GM23338 (cell line): ENCODE measurements around the gene ELOVL2.

ENCODE experiments used
- CREB1 ChIP-seq: fragments of 250-450 bp; sonication (Bioruptor Pico); IDR thresholded peaks from 2 replicates; pipeline ENCODE4 v1.5.0; 2020; ENCODE audit warnings: low read depth, mild to moderate bottlenecking, moderate library complexity
- EZH2 ChIP-seq: fragments of 200-600 bp; sonication (generic); IDR thresholded peaks from one replicate; pipeline ENCODE4 v1.8.0; 2017; ENCODE audit warnings: antibody characterized with exemption, mild to moderate bottlenecking, low read depth; ENCODE audit not compliant: unreplicated experiment
- EZH2phosphoT487 ChIP-seq: fragments of 200-600 bp; sonication (generic); IDR thresholded peaks from one replicate; pipeline ENCODE4 v1.8.1; 2018; ENCODE audit warnings: antibody characterized with exemption; ENCODE audit not compliant: unreplicated experiment
- JUNB ChIP-seq: IDR thresholded peaks from one replicate; pipeline ENCODE4 v1.6.1; 2016; ENCODE audit warnings: antibody characterized with exemption; ENCODE audit not compliant: unreplicated experiment
- NANOG ChIP-seq: IDR thresholded peaks from 2 replicates; pipeline ENCODE4 v1.6.1; 2016; ENCODE audit warnings: antibody characterized with exemption, borderline replicate concordance
- POLR2AphosphoS5 ChIP-seq: IDR thresholded peaks from 2 replicates; pipeline ENCODE4 v1.6.1; 2016; ENCODE audit warnings: antibody characterized with exemption, low read depth
- ZNF331 ChIP-seq: fragments of 250-450 bp; sonication (Bioruptor Pico); IDR thresholded peaks from 2 replicates; pipeline ENCODE4 v1.5.0; 2020; ENCODE audit warnings: low read depth, mild to moderate bottlenecking, moderate library complexity
- TF ChIP-seq, protein P1 (sequence below), 2 experiments: fragments of 200-600 bp in 1 of 2; sonication (generic) in 1 of 2; conservative IDR thresholded peaks; 2 replicates each; pipeline versions ENCODE4 v1.5.1 to v1.6.1; 2016 to 2017; ENCODE audit warnings: antibody characterized with exemption in 2 of 2, low read depth in 2 of 2, mild to moderate bottlenecking in 2 of 2, moderate library complexity in 1 of 2
- TF ChIP-seq, protein P2 (sequence below): IDR thresholded peaks from one replicate; pipeline ENCODE4 v1.6.1; 2018; ENCODE audit warnings: antibody characterized with exemption; ENCODE audit not compliant: unreplicated experiment
- TF ChIP-seq, protein P3 (sequence below): IDR thresholded peaks from 2 replicates; pipeline ENCODE4 v1.6.1; 2016; ENCODE audit warnings: antibody characterized with exemption

DNA sequence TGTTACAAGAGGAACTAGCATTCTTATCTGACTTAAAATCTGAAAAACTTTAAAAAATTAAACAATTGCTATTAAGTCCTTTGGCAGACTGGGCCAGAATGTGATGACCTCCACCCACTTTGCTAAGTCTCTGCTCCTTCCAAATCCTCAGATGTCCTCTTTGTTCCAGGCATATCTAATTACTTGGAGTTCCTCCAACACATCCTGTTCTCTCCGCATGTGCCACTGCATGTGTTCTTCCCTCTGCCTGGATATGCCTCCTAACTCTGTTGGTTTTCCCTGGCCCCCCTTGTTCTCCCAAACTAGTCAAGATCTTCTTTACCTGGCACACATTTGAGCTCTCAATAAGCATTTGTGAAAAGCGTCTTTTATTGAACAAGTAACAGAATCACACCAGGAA is 23.1 kb downstream of the ELOVL2 start:
- TF ChIP-seq, protein P1, sequence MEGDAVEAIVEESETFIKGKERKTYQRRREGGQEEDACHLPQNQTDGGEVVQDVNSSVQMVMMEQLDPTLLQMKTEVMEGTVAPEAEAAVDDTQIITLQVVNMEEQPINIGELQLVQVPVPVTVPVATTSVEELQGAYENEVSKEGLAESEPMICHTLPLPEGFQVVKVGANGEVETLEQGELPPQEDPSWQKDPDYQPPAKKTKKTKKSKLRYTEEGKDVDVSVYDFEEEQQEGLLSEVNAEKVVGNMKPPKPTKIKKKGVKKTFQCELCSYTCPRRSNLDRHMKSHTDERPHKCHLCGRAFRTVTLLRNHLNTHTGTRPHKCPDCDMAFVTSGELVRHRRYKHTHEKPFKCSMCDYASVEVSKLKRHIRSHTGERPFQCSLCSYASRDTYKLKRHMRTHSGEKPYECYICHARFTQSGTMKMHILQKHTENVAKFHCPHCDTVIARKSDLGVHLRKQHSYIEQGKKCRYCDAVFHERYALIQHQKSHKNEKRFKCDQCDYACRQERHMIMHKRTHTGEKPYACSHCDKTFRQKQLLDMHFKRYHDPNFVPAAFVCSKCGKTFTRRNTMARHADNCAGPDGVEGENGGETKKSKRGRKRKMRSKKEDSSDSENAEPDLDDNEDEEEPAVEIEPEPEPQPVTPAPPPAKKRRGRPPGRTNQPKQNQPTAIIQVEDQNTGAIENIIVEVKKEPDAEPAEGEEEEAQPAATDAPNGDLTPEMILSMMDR (conservative IDR thresholded peaks at IDR 0.05; ENCODE audit: low read depth in 2 of 2), result no peak
- no peak for TF ChIP-seq POLR2AphosphoS5
- no peak for TF ChIP-seq EZH2phosphoT487
- no peak for TF ChIP-seq EZH2
- no peak for TF ChIP-seq NANOG
- TF ChIP-seq, protein P2, sequence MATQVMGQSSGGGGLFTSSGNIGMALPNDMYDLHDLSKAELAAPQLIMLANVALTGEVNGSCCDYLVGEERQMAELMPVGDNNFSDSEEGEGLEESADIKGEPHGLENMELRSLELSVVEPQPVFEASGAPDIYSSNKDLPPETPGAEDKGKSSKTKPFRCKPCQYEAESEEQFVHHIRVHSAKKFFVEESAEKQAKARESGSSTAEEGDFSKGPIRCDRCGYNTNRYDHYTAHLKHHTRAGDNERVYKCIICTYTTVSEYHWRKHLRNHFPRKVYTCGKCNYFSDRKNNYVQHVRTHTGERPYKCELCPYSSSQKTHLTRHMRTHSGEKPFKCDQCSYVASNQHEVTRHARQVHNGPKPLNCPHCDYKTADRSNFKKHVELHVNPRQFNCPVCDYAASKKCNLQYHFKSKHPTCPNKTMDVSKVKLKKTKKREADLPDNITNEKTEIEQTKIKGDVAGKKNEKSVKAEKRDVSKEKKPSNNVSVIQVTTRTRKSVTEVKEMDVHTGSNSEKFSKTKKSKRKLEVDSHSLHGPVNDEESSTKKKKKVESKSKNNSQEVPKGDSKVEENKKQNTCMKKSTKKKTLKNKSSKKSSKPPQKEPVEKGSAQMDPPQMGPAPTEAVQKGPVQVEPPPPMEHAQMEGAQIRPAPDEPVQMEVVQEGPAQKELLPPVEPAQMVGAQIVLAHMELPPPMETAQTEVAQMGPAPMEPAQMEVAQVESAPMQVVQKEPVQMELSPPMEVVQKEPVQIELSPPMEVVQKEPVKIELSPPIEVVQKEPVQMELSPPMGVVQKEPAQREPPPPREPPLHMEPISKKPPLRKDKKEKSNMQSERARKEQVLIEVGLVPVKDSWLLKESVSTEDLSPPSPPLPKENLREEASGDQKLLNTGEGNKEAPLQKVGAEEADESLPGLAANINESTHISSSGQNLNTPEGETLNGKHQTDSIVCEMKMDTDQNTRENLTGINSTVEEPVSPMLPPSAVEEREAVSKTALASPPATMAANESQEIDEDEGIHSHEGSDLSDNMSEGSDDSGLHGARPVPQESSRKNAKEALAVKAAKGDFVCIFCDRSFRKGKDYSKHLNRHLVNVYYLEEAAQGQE, result no peak
- no peak for TF ChIP-seq CREB1 (CRISPR knock-in tag)
- TF ChIP-seq, protein P3, sequence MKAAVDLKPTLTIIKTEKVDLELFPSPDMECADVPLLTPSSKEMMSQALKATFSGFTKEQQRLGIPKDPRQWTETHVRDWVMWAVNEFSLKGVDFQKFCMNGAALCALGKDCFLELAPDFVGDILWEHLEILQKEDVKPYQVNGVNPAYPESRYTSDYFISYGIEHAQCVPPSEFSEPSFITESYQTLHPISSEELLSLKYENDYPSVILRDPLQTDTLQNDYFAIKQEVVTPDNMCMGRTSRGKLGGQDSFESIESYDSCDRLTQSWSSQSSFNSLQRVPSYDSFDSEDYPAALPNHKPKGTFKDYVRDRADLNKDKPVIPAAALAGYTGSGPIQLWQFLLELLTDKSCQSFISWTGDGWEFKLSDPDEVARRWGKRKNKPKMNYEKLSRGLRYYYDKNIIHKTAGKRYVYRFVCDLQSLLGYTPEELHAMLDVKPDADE, result no peak
- TF ChIP-seq ZNF331, result no peak
- no peak for TF ChIP-seq JUNB
